SW 1271 (cell line): ENCODE results near the gene ZNF35.

ENCODE experiments used
- DNase-seq, 2 experiments: peaks; one replicate each; lab custom pipeline; 2025; lab: John Stamatoyannopoulos, UW

Gene ZNF35

GRCh38 chr3:44685128-44685800 is 36.7 kb downstream of the ZNF35 start:
- DNase-seq: no peak

DNA sequence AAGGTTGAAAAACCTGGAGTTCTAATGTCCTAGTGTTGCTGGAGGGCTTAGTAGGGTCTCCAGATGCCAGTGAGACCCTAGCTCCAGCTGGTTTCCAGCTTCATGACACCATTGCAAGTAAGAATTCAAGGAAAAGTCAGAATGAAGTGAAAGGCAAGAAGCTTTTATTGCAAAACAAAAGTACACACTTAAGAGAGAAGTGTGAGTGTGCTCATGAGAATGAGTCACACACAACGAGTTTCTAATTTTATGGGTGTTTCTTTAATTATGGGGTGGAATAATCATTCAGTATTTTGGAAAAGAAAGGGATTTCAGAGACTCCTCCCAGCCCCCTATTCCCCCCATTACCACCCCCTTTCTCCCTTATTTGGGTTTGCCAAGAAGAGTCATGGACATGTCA is 39.4 kb downstream of the ZNF35 start:
- DNase-seq: no peak
